NCI-H1417 treated with DMSO at 0.1 percent for 48 hours (cell line): ENCODE results near the gene TSPOAP1.
"Not testable (repeated sequence)": the region's sequence is repeated elsewhere in the genome, so short reads cannot be mapped to it uniquely, and the experiment has no call there.

ENCODE experiments used
- DNase-seq: peaks from one replicate; lab custom pipeline; 2025; lab: John Stamatoyannopoulos, UW

TSPOAP1 gene

DNA sequence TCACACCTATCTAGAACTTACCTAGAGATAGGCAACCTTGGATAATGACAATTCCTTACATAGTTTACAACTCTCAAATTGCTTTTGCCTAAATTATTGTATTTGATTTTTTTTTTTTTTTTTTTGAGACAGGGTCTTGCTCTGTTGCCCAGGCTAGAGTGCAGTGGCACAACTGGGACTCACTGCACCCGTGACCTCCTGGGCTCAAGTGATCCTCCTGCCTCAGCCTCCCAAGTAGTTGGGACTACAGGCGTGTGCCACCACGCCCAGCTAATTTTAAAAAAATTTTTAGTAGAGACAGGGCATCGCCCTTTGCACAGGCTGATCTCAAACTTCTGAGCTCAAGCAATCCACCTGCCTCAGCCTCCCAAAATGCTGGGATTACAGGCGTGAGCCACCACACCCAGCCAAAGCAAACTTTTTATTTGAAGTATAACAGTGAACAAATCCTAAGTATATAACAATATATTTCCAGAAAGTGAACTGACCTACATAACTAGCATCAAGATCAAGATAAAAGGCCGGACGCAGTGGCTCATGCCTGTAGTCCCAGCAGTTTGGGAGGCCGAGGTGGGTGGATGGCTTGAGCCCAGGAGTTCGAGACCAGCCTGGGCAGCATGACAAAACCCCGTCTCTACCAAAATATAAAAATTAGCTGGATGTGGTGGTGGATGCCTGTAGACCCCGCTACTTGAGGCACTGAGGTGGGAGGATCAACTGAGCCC, 12.7 kb upstream of the TSPOAP1 start:
- DNase-seq = not testable (repeated sequence)

- no peak for DNase-seq
These were observed 11.8 kb upstream of the TSPOAP1 start for GRCh38 chr17:58340405-58340876.

DNA sequence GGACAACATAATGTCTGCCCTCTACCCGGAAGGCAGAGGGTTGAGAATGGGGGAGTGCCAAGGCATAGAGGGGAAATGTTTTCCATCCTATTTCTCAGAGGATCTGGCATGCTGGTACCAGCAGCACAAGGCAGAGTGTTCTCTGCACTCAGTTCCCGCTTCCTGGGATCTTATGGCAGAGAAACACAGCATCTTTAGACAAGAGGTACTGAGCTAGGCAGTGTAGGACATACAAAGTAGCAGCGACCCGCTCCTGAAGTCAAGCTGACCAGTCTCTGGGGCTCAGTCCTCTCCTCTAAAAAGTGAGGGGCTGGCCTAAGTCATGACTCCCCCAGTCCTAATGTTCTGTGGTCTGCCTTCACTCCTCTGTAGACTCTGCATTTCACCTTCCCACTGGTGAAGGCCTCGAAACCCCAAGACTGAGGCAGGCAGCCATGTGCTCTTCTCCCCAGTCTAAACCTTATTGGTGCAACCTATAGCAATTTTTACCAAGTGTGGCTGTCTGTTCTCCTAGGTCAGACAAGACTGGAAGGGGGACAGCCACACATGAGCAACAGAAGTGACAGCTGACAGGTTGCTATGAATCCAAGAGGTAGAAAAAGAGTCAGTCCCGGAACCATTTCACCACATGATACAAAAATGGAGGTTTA, 11.3 kb upstream of the TSPOAP1 start:
- DNase-seq = no peak

DNA sequence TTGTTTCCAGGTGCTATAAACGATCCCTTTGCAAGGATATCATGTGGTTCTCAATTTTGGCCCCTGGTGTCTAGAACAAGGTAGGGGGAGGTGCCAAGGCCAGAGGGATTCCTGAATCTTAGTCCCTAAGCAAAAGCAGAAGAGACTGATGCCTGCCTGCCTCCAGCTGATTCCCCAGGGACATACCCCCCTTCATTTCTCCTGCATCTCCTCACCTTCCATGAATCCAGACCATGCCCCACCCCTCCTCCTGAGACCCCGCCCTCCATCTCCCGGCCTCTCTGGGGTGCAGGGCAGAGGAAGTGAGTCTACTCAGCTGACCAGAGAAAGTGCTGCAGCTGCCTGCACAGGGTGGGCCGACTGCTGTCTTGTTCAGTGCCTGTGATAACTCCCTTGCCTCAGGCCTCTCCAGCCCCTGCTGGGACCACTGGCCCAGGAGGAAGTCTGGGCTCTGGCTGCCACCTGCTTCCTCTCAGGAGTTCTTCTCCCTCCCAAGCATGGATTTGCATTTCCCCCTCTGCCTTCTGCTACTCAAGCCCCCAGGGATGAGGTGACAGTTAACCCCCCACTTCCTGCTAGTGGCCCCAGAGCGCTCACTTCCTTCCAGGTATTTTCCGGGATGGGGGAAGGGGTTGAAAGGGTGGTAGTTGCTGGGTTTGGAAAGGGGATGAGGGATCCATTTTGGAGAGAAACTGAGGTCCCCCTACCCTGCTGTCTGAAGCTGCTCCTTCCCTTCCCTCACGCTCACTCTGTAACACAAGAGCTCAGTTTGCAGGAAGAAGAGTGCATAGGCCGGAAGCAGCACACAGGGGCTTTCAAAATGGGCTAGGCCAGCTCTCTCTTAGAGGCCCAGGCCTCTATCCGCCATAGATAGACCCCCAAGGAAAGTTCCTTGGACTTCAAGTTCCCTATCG, 10.5 kb upstream of the TSPOAP1 start:
- DNase-seq = no peak

DNA sequence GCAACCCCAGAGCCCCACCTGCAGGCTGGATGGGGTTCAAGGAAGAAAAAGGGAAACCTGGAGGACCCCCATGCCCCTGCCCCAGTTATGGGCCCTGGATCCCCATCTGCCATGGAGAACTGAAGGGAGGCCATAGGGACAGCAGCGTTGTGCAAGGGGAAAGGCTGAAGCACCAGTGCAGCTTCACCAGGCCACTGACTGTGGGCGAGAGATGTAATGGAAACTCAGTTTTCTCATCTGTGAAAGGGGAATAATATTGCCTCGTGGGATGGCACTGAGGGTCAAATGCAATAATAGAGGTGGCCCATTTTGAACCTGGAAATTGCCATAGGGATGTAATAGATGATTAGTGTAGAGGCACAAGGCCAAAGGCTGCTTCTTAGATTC, 9.9 kb upstream of the TSPOAP1 start:
- no peak for DNase-seq

- DNase-seq = no peak
These were observed 9.2 kb upstream of the TSPOAP1 start for GRCh38 chr17:58337600-58338453.

GRCh38 chr17:58337210-58337599, 8.6 kb upstream of the TSPOAP1 start:
- DNase-seq = no peak

DNA sequence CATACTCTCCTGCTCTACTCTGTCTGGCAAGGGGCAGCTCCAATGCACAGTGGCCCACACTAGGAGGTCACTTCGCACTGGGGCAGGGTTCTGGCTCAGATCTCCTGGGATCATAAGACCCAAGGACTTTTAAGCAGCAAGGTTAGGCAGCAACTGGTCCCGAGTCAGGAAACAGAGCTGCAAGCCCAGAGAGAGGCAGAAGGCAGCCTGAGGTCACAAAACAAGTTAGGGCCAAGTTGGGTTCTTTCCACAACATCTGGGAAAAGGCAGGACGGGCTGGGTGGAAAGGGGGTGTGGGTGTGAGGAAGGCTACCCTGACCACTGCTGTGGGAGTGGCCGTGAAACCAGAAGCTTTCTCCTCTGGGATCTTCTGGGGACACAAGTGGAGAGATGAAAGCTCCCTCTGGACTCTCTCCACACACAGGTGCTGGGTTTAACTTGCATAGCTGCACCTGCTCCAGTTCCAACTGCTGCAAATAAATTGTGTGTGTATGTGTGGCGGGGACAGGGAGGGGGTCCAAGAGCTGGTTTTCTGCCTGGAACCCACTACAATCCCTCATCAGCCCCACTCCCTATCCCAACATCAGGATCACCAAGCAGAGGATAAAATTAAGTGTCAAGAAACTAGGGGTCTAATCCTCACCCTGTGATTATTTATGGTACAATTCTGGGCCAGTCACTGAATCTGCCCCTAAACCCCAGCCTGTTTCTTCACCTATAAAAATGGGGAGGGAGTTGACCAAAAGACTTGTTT, 8.0 kb upstream of the TSPOAP1 start:
- no peak for DNase-seq

GRCh38 chr17:58335779-58336455, 7.3 kb upstream of the TSPOAP1 start:
- no peak for DNase-seq

- DNase-seq = no peak
These were observed 6.6 kb upstream of the TSPOAP1 start for GRCh38 chr17:58335061-58335731.

- DNase-seq = no peak
These were observed 6.1 kb upstream of the TSPOAP1 start for GRCh38 chr17:58334661-58335060.

DNA sequence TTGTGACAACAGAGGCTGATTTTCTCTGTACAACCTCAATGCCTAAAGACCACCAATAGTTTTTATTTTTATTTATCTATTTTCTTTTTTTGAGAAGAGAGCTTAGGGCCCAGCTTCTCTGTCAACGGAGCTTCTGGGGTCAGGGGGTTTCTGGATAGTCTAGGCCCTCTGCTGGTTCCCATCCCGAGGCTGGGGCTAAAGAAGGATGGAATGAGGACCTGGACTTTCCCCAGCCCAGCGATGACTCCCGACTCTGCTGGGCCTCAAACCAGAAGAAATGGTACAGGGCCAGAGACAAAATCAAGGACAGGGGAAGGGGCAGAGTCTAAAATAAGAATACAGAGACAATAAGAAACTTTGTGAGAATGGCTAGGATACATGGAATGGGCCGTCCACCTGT, 5.7 kb upstream of the TSPOAP1 start:
- DNase-seq = no peak

DNA sequence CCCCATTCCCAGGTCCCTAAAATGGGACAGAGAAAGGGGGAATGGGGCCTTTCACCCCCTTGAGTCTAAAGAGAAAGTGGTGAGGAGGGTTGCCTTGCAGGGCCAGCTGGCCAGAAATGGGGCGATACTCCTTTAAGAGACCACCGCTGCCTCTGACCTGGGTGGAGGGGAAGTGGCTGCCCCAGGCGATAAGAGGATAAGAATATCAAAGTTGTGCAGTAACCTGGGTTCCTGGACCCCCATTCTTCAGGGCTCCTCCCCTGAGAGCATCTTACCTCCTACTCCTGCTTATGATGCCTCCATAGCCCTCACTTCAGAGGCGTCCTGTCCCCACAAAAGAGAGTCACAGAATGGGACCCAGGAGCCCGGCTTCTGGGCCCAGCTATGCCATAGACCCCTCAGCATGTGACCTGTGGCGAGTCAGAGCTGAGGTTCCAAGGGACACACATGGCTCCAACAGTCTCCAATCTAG, 5.2 kb upstream of the TSPOAP1 start:
- no peak for DNase-seq

GRCh38 chr17:58332778-58333735, 4.5 kb upstream of the TSPOAP1 start:
- no peak for DNase-seq

DNA sequence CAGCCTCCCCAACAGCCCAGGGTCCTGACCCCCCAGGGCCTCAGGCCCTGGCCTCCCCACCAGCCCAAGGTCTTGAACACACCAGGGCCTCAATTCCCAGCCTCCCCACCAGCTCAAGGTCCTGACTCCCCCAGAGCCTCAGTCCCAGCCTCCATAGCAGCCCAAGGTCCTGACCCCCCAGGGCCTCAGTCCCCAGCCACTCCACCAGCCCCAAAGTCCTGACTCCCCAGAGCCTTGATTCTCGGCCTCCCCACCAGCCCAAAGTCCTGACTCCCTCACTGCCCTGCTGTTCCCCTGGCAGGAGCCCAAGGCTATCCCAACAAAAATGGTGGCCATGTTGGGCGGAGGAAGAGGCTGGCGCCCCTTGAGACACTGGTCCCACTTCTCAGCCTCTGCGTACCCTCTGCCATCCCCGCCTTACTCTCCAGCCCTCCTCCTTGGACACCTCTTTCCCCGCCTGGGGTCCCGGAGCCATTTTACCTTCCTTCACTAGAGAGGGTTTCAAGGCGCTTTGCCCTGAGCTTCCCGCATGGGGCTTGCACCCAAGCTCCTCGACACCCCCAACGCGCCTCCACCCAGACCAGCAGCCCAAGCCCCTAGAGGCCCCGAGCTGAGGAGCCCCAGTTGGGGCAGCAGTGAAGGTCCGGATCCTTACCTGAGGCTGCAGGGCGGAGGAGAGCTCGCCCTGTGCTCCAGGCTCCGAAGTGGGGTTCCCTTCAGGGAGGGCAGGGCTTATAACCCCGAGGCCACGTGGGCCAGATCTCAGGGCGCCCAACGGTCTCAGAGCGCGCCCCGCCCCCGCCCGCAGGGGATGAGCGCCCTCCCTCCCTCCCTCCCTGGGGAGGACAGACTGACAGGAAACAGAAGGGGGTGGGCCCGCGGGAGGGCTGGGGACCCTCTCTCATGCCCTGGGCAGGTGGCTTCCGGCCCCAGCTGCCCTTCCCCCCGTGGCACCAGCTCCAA, 3.5 kb upstream of the TSPOAP1 start:
- DNase-seq = no peak

DNA sequence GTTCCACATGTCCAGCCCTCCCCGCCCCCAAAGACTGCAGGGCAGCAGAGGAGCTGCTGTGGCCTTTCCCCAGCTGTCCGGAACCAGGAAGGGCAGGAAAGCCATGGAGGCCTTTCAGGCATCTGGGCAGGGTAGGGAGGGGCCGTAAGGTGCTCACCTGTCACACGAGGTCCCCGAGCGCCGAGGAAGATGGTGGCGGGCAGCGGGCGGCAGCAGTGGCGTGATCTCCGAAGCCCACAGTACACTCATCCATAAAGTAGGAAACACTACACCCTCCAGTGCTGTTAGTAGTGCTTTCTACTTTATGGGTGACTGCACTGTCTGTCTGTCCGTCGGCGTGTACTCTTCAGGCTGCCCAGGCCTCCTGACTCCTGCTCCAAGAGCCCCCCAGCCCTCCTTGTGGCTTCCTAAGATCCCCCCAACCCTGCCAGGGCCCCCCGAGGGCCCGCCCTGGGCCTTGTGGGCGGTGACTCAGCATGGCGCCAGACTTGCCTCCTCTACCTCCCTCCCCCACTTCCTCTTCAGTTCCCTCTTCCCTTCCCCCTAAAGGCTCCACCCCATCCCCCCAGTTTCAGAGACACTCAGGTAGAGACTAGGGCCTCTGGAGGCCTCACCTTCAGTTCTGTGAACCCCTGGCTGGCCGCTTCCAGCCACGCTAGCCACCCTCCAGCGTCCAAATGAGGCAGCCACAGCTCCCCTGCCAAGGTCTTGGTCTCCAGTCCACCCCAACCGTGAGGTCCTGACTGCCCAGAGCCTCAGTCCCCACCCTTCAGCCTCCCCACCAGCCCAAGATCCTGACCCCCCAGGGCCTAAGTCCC, 2.6 kb upstream of the TSPOAP1 start:
- DNase-seq = no peak
